Measurements from ENCODE around the gene TMEM132A.
A peak's percentile ranks its signal among the peaks of the same experiment; 100 is the strongest.

TMEM132A gene

DNA sequence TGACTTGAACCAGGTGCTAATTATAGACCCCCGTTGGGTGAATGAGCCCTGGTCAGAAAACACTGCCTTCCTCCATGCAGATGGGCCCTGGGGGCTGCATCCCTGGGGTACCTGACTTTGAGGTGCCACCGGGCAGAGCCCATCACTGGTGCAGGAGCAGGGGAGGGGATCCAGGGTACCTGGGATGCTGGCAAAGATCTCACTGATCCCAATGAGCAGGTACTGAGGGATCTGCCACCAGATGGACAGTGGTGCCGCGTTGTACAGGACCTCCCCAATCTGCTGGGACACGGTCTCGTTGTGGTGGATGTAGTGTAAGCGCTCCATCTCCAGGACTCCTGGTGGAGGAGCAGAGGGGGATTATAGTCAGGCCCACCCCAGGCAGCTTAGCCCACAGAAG lies 15.0 kb downstream of the TMEM132A start:
- no peak overlapping the region for H3K4me3 ChIP-seq (replicated peaks; ENCODE audit: low read depth, low read length)
- no peak for DNase-seq (ENCODE audit: extremely low read depth, low read depth)
- TF ChIP-seq CTCF (IDR thresholded peaks at IDR 0.05; ENCODE audit: low read depth, low read length, missing control alignments): no peak

DNA sequence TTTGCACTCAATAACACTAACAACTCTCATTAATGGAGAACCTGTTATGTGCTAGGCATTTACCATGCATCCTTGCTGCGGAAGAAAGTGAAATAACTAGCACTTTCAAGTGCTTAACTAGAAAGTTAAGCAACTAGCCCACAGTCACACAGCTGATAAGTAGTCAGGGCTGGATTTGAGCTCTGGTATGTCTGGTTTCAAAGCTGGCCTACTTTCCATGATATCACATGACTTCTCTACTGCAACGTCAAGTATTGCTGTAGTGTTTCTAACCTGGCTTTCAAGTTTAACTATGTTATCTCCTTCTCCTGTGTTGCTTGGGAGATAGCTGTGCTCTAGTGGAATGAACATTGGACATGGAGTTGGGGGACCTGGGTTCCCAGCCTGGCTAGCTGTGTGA lies 15.6 kb downstream of the TMEM132A start:
- H3K4me3 ChIP-seq (replicated peaks; ENCODE audit: low read depth, low read length): no peak overlapping the region
- TF ChIP-seq CTCF (IDR thresholded peaks at IDR 0.05; ENCODE audit: low read depth, low read length, missing control alignments): no peak
- no peak for DNase-seq (ENCODE audit: extremely low read depth, low read depth)

DNA sequence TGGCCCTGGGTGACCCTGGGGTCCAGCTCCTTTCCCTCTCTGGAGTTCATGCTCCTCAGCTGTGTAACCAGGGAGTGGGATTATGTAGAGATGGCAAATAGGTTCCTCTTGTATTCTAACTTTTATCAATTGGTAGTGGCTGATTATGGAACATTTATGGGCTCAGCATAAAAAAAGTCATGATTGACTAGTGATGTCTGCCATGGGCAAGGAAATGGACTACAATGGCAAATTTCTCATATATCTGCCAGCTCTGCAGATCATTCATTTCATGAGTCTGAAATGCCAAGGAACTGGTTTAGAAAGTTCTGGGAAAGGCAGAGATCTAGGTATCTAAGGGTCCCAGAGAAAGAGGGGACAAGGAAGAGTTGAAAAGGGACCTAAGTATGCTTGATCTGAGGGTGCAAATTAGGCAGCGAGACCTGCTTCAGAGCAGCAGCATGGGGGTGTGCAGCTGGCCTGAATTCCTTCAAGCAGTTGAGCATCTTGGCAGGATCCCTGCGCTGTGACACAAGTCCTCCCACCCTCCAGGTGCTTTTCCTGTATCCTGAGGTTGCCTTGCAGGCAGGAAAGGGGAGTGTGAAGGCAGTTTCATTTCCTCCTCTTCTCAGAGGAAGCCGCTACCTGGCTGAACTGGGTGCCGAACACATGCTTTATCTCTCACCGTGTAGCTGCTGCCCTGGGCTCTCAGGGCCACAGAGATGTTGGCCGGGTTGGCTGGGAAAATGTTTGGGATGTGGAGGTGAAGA lies 17.3 kb downstream of the TMEM132A start:
- H3K4me3 ChIP-seq (replicated peaks; ENCODE audit: low read depth, low read length): no peak overlapping the region
- no peak for TF ChIP-seq CTCF (IDR thresholded peaks at IDR 0.05; ENCODE audit: low read depth, low read length, missing control alignments)
- DNase-seq (ENCODE audit: extremely low read depth, low read depth): no peak

- no peak for TF ChIP-seq CTCF (IDR thresholded peaks at IDR 0.05; ENCODE audit: low read depth, low read length, missing control alignments)
- no peak overlapping the region for H3K4me3 ChIP-seq (replicated peaks; ENCODE audit: low read depth, low read length)
- no peak for DNase-seq (ENCODE audit: extremely low read depth, low read depth)
Measured at GRCh38 chr11:60942219-60942618, 18.0 kb downstream of the TMEM132A start.

- no peak for DNase-seq (ENCODE audit: extremely low read depth, low read depth)
- no peak overlapping the region for H3K4me3 ChIP-seq (replicated peaks; ENCODE audit: low read depth, low read length)
- no peak for TF ChIP-seq CTCF (IDR thresholded peaks at IDR 0.05; ENCODE audit: low read depth, low read length, missing control alignments)
Measured at GRCh38 chr11:60942970-60943565, 18.8 kb downstream of the TMEM132A start.

DNA sequence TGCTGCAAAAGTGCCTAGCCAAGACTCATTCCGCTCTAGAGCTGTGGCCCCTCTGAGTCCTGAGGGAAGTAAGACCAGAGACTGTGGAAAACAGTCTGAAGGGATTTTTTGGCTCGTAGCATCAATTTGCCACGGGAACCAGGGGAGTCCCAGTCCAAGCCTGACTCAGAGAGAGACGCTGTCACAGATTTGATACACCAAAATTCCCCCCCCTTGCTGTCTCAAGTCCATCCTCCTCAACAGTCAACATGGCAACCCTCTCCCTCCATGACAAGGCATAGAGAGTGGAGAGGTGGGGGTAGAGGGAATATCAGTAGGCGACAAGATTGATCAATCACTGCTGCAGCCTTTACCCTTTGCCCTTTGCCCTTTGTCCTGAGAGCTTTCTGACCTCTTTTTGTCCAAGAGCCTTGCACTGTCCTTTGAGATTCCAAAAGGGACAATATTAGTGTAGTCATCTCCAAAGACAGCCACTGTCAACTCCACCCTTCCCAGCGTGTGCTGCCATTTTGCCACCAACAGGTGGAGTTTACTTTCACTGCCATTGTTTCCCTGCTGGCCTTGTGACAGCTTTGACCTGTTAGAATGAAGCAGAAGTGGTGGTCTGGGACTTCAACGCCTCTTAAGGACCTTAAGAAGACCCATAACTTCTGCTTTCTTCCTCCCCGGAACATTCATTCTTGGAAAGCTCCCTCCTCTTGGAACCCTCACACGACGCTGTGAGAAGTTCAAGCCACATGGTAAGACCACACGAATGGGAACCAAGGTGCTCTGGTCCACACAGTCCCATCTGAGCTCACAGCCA lies 20.4 kb downstream of the TMEM132A start:
- H3K4me3 ChIP-seq (replicated peaks; ENCODE audit: low read depth, low read length): no peak overlapping the region
- DNase-seq (ENCODE audit: extremely low read depth, low read depth): no peak
- peak; percentile 20 for TF ChIP-seq CTCF (IDR thresholded peaks at IDR 0.05; ENCODE audit: low read depth, low read length, missing control alignments)

Measured in HFF-Myc (cell line).